Stimulated activated CD4-positive, alpha-beta T cell treated with anti-CD3 and anti-CD28 coated beads, Interleukin-15, amount 100 ng/mL, for 24 hours (primary cell): ENCODE measurements around the gene PDE7B.
"Not testable (repeated sequence)": the region's sequence is repeated elsewhere in the genome, so short reads cannot be mapped to it uniquely, and the experiment has no call there.

Source experiments
- DNase-seq: peaks from one replicate; pipeline ENCODE4 v3.0.0-alpha.2; 2020

Gene PDE7B

GRCh38 chr6:135852746-135853145 is 1.2 kb downstream of the PDE7B start:
- DNase-seq, result no peak

DNA sequence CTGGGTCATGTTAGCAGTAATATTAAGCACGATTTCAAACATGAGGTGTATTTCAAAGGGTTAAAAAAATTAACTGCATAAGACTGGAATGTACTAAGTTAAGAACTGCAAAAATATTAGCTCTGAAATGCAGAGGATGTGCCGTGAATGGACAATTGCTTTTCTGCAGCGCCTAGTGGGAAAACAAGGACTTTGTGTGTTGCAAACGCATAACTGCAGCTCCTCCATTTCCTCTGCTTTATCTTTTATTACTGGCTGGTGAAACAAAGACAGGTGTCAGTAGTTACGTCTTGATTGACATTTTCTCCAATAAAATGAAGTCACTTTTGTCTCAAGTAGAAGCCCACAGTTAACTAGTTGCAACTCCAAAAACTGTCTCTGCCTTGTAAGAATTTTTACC is 1.7 kb downstream of the PDE7B start:
- DNase-seq, result no peak

DNA sequence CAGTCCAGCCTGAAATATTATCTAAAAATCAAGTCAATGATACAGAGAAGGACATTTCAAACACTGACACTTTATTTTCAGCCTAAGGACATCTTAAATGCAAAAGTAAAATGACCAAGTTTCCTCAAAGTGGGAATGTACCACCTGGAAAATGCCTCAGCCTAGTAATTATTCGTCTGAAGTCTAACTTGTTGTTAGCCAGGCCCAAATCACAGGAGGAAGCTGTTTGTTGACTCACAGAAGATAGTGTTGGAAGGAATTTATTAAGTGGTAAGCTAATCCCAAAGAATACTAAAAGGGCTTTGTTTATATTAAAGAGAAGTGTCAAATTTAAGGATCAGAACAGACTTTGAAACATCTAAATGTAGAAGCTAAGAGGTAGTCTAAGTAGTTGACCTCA is 2.5 kb downstream of the PDE7B start:
- DNase-seq, result no peak

DNA sequence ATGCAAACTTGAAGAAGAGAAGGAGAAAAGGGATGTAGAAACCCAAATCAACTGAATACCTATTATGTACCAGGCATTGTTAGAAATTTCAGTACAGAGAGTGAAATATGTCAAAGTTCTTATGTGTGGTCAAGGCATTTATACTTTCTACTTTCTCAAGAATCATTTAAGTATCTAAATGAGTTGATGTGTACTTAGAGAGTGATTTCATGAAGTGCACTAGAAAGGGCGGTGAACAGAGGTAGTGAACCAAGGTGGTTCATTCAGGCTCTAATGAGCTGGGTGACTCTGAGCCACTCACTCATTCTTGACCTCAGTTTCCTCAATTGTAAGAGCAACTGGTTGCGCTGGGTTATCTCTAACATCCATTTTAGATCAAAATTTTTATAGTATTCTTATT is 3.3 kb downstream of the PDE7B start:
- no peak for DNase-seq

DNA sequence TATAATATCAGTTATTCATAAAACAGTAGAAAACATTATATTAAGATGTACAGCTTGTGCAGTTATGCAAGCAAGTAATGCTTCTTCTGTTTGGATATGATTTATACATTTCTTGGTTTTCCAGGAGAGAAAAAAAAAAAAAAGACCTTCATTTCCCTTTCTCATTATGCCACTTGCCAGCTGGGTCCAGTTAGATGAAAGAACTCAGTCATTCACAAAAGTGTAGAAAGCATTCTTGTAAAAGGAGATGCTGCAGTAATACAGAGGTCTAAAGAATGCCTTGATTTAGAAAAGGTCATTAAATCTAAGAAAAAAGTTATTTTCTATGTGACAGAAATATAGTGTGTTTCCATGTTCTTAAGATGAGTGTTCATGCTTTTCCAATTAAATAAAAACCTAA is 7.4 kb downstream of the PDE7B start:
- no peak for DNase-seq

DNA sequence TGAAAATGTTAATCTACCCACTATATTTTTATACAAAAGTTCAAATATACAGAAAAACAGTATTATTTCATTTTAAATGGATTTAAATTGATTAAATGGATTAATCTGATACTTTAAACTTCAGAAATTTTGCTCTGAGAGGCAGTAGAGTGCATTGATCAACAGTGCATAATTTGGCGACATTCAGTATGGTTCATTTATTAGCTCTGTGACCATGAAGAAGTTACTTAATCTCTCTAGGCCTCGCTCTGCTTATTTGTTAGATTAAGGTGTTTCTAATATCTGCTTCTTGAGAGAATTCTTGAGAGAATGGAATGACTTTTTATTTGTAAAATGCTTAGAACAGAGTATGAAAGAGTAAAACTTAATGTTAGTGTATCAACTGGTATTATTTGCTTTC is 8.9 kb downstream of the PDE7B start:
- no peak for DNase-seq

- DNase-seq, result no peak
These were observed 9.7 kb downstream of the PDE7B start for GRCh38 chr6:135861189-135861588.

DNA sequence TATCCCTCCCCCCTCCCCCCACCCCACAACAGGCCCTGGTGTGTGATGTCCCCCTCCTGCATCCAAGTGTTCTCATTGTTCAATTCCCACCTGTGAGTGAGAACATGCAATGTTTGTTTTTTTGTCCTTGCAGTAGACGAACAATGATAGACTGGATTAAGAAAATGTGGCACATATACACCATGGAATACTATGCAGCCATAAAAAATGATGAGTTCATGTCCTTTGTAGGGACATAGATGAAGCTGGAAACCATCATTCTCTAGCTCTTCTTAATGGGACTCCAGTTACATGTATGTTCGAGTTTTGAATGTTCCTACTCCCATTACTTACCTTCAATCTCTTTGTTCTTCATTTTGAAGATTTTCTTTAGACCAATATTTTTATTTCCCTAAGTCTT is 13.4 kb downstream of the PDE7B start:
- not testable (repeated sequence) for DNase-seq

- DNase-seq, result no peak
These were observed 15.1 kb downstream of the PDE7B start for GRCh38 chr6:135866445-135867123.

- DNase-seq, result no peak
These were observed 15.8 kb downstream of the PDE7B start for GRCh38 chr6:135867332-135867731.

DNA sequence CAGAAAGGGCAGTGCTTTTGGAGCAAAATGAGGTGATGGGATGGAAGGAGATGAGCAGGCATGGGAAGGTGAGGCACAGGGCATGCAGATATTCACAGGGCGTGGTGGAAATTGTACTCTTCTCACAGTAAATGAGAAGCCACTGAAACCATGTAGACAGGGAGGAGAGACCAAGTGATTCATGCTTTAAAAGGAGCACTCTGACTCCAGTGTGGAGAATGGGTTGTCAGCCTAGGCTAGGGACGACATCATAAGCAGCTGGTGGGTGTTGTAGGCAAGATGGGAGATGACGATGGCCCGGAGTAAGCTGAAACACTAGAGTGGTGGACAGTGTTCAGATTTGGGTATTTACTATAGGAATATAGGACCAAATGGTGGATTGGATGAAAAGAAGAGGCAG is 18.4 kb downstream of the PDE7B start:
- DNase-seq, result no peak

GRCh38 chr6:135870722-135871121 is 19.2 kb downstream of the PDE7B start:
- DNase-seq, result no peak

GRCh38 chr6:135871296-135871695 is 19.8 kb downstream of the PDE7B start:
- DNase-seq, result no peak

DNA sequence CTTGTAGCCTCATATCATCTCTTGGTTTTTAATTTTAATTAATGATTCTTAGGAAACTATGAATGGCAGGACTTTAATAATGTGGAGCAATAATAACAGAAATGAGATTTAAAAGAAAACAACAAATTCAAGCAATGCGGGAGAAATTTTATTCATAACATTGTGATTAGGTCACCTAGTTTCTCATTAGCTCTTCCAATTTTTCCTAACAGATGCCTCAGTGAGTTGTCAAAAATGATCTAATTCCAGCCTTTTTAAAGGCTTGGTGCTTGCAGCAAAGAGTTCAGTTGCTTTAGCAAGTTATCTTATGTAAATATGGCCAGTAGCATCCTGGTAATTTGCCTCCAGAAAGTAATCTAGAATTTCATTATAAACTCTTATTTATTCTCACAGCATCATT is 20.4 kb downstream of the PDE7B start:
- no peak for DNase-seq

DNA sequence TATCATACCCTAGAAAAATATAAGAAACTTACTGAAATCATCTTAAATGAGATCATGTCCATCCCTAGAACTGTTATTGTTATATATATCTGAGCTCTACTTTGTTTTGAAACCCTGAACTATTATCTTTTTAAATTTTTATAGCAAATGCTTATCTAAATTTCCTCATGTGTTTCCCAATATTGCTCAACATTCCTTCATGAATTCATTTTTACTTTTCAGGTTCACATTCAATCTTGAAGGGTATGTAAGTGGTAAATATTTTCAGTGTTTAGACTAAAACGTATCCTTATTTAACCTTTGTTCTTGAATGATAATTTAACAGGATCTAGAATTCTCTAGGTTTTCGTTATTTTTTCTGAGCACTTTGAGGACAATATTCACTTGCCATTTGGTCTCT is 23.9 kb downstream of the PDE7B start:
- no peak for DNase-seq

DNA sequence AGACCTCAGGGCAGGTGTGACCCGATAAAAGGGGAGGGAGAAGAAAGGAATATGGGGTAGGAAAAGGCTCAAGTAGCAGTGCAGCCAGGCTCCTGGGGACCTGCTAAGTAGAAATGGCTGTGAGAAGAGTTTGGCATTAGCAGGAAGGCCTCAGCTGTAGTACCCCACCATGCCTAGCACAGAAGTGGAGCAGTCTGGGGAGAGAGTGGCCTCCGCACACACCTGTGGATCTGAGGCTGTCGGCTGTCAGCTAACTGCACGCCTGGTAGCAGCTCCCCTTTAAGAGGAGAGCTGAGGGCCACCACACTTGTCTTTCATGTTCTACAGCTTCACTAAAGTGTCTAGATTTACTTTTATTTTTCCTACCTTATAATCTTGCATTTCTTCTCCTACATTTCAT is 24.6 kb downstream of the PDE7B start:
- DNase-seq, result no peak

DNA sequence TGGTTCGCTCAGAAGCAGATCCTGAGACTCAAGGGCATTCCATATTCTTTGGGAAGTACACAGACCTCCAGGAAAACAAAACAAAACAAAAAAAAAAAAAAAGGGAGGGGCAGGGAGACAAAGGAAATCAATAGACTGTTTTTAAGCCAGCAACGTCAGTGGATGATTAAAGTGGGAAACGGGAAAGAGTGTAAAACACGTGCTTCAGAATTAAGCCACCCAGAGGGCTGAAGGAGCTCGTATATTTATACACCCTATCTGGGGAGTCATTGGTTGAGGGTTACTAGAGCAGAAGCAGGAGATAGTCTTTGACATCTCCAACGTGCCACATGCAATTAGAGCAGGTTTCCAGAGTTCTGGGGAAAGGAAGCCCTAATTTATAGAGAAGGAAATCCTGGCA is 26.2 kb downstream of the PDE7B start:
- DNase-seq, result no peak

DNA sequence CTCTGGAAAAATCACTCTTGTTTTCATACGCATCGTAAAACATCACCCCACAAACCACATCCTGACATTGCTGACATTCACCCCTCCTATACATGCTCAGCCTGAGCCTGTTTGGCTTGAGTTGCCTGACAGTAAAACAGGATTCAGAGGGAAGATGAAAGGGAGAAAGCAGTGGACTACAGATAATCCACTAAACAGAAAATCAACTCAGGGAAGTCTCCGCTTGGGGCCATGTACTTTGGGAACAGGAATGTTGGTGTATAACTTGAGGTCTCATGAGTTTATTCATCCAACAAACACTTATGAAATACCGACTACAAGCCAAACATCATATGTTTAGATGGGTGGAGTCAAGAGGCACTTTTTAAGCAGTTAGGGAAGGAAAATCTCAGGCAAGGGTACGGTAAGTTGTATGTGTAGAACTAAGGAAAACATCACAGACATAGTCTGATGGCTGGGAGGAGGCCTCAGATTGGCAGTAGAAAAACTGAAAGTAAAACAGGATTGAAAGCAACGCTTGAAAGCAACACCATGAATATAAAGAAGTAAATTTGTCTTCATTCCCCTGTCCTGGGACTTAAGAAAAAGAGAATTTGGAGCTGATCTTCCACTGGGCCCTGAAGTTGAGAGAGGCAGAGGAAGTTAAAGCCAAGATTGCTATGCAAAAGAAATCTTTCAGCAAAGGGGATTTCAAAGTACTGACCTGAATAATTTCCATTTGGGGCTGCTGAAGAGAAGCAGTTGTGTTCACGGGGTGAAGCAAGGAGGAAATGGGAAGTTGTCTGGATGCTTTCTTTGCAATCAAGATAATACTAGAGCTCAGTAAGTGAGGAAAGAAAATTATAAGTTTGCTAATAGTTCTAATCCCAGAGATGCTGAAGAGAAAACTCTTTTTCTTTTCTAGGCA is 28.8 kb downstream of the PDE7B start:
- peak; percentile 62 for DNase-seq

DNA sequence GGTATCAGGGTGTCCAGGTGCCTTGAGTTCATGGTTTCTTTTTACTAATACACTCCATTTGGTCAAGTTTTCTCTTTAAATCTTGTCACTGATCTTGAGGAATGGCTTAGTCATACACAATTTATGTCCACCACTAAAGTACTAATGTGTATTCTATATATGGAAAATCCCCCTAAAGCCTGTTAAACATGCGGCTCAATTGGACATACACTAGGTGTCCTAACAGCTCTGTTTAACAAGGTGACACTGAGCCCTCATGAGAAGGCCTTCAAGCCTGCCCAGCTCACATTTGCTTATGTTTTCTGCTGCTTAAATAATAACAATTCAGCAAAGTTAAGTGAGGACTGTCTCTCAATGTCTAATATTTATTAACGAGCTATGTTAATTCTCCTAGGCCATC is 31.5 kb downstream of the PDE7B start:
- DNase-seq, result no peak

DNA sequence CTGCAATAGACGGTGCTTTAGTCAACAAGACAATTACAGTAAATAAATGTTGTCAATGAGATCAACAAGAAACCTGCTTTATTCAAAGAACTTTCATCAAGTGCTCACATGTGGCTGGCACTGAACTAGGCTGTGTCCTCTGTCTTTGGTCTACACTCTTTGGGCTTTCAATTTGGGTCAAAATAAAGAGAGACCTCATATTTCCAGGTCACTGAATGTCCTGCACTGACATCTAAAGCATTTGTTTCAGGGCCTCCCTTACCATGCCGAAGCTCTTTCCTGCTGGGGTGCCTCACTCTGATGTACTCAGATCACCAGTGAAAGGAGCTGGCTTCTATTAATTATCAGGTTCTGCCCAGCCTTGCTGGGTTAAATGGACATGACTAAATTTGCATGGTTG is 32.0 kb downstream of the PDE7B start:
- DNase-seq, result no peak

GRCh38 chr6:135884136-135884535 is 32.6 kb downstream of the PDE7B start:
- no peak for DNase-seq

DNA sequence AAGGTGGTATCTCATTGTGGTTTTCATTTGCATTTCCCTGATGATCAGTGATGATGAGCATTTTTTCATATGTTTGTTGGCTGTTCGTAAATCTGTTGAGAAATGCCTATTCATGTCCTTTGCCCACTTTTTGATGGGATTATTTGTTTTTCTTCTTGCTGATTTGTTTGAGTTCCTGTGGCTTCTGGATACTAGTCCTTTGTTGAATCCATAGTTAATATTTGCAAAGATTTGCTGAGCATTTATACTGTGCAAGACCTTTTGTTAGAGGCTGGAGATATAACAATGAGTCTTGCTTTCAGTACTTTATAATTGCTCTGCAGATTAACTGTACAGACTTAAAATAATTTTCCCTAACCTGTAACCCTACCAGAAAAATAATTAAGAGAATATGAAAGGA is 35.6 kb downstream of the PDE7B start:
- no peak for DNase-seq

DNA sequence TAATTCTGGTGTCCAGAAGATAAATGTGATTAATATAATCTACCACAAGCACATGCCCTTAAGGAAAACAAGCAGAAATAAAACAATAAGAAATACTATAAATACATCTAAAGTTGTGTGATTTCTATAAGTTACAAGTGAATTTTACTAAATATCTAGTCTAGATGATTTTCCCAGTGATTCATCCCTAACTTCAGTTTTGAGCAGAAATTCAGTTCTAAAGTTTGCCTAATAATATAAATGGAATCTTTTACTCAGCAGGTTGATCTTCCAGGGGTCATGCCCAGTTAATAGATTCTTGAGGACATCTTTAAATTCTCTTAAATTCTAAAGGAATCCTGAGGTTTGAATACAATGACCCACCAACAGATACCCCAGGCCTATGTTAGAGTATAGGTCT is 37.3 kb downstream of the PDE7B start:
- no peak for DNase-seq

- DNase-seq, result no peak
These were observed 39.4 kb downstream of the PDE7B start for GRCh38 chr6:135890876-135891275.

DNA sequence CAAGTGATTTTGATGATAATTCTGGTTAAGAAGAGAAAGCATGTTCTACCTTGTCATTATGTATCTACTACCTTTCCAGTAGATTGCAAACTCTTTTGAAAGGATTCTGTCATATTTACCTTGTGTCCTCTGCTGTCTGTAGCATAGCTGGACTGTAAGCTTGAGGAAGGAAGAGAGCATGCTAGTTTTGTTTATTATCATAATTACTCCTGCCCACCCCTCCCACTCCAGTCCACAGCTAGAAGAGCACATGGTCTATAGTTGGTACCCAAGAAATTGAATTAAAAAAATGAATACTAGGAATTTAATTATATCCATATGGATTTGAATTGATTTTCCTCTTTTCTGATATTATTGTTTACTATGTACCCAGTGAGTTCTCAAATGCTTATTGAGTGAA is 40.2 kb downstream of the PDE7B start:
- DNase-seq, result no peak
